HG03439 (cell line): ENCODE measurements around the gene CTIF.

Experiments
- ATAC-seq: cut with Tn5 transposase; IDR thresholded peaks from one replicate; pipeline ENCODE4 v1.9.1; 2021; ENCODE audit warnings: mild to moderate bottlenecking, moderate library complexity; ENCODE audit not compliant: unreplicated experiment

CTIF gene

GRCh38 chr18:48741866-48742265 is 203.0 kb downstream of the CTIF start:
- ATAC-seq, result no peak

DNA sequence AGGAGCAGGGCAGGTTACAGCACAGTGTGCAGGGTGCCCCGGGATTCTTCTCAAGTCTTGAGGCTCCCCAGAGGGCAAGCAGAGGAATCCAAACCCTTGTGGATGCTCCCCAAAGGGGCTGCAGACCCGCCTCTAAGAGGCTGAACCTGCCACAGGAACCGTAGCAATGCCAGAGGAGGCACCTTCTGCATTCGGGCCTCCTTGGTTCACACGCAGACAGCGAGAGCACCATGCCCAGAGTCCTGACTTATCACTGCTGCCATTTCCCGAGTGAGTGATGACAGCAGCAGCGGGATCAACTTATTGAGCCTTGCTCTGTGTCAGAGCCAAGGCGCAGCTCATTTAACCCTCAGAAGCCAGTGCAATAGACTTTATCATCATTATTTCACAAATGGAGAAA is 203.5 kb downstream of the CTIF start:
- ATAC-seq, result no peak

DNA sequence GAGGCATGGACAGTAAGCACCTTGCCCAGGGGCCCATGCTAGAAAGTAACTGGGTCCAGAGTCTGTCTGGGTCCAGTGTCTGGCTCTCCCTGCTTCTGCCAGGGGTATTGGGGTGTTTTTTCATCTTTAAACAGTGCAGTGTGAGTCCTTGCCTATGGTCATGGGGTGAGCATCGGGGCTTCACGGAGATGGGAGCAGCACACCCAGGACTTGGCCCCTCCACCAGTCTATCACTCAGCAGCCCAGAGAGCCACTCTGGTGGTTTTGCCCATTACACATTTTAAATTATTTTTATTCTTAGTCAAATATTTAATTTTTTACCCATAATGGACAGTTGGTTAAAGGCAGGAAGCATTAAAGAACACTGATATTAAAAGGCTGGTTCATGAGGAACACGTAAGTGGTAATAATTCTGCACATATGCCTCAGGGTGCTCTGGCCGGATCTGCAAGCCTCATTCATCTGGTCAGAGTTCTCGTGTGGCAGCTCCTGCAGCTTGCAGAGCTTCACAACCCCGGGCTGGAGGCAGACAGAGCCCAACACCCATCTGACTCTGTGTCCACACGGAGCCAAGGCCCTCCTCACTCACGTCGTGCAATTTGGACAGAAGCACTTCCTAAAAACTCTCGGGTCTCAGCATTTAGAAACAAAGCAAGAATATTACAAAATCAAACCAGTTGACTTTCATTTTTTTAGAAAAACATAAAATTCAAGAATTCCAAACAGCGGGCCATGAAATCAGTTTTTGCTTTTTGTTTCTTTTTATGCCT is 204.1 kb downstream of the CTIF start:
- no peak for ATAC-seq

GRCh38 chr18:48743886-48744285 is 205.1 kb downstream of the CTIF start:
- no peak for ATAC-seq

DNA sequence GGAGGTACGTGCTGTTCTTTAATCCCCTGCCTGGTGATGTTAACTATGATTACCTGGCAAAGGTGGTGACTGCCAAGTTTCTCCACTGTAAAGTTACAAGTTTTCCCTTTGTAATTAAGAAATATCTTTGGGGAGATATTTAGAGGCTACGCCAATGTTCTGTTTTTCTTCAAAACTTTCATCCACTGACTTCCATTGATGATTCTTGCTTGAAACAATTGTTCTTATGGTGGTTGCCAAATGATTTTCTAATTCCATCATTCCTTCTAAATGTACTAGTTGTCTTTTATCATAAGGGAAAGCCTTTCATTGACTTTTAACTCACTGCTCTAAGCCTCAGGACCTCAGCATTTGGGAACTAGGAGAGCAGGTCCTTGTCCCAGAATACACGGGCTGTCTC is 206.5 kb downstream of the CTIF start:
- ATAC-seq, result no peak

GRCh38 chr18:48749768-48750167 is 210.9 kb downstream of the CTIF start:
- no peak for ATAC-seq

- ATAC-seq, result no peak
Observed at GRCh38 chr18:48750485-48751175, 211.8 kb downstream of the CTIF start.

- no peak for ATAC-seq
Observed at GRCh38 chr18:48751727-48752468, 213.1 kb downstream of the CTIF start.

GRCh38 chr18:48752478-48752877 is 213.6 kb downstream of the CTIF start:
- no peak for ATAC-seq

DNA sequence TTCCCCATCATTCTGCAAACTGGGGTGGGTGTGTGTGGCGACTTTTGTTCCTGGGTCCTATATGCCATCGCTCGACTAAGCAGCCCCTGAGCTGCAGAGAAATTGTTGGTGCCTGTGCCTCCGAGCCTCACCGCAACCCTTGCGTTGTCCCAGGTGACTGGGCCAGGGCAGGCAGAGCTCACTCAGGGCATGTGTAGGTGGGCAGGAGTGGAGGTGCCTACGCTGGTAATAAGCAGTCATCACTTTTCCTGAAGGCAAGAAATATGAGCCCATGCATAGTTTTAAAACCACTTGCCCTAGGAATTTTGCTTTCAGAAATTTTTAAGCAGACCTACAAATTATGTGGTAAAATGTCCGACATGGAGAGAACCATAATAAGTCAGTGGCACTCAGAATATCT is 214.1 kb downstream of the CTIF start:
- ATAC-seq, result no peak

DNA sequence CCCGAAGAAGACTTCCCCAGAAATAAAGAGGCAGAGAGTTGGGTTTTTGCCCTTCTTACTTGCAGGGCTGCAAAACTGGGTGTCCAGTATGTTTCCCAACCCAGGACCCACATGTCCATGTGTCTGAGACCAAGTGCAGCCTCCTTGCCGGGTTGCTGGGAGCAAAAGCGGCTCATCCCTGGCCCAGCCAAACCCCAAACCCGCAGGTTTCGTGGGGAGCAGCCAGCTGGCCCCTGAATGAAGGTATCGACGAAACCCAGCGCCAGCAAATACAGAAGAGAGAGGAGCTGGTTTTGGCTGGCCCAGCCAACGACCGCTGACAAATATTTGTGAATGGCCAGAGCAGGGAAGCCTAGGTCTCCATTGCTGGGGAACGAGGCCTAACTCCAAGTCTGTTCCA is 214.9 kb downstream of the CTIF start:
- no peak for ATAC-seq

DNA sequence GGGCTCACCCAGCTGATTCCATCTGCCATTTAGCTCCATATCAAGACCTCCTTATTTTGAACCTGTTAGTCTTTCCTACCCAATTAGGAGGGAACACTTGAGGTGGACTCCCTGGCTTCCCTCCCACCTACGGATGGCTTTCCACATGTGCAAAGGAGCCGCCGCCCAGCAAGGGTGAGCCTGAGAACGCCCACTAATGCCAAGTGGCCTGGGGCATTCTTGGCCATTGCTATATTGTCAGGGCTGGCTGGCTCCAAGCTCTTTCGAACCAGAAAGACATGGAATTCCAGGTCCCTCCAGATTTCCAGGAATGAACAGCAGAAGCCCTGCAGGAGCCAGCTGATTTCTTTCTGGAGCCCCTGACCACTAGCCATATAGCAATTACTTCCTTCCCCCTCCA is 215.7 kb downstream of the CTIF start:
- no peak for ATAC-seq

- no peak for ATAC-seq
Observed at GRCh38 chr18:48754993-48755473, 216.2 kb downstream of the CTIF start.

DNA sequence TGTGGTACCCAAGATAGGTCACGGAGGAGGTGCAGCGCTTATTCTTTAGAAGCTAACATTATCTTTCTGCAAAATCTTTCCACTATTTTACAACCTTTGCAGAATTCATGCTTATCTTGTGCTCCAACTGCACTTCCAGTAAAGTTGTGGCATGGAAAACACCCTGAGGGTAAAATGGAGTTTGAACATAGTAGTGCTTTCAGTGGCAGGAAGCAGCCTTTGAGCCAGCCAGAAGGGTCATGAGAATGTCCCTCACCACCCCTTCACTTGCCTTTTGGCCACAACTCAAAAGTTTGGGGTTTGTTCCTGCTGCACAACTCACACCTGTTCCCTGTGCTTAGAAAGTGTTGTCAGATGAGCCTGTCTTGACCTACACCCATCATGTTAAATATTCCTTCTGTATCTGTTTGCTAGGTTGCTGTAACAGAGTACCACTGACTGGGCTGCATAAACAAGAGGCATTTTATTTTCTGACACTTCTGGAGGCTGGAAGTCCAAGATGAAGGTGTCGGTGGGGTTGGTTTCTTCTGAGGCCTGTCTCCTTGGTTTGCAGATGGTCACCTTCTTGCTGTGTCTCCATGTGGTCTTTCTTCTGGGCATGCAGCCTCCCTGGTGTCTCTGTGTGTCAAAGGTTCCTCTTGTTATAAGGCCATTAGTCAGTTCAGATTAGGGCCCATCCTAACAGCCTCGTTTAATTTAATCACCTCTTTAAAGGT is 217.8 kb downstream of the CTIF start:
- no peak for ATAC-seq

GRCh38 chr18:48757367-48757766 is 218.5 kb downstream of the CTIF start:
- no peak for ATAC-seq

GRCh38 chr18:48757906-48758305 is 219.1 kb downstream of the CTIF start:
- ATAC-seq, result no peak

- ATAC-seq, result no peak
Observed at GRCh38 chr18:48761582-48761981, 222.8 kb downstream of the CTIF start.

DNA sequence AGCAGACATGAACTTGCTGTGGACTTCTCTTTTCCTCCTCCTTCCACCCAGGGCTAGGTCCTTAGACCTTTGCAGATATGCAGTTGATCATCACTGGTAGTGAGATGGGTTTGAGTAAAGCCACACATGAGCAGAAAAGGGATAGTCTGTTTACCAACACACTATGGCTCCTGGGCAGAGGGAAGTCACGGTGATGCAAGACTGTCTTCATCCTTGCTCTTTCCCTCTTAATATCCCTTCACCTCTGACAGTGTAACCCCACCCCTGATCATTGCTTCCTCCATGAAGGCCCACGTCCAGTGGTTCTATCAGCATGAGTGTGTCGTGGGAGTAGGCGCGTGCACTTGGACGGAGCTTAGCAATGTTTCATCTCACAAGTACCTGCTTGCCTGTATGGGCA is 223.2 kb downstream of the CTIF start:
- no peak for ATAC-seq

- ATAC-seq, result no peak
Observed at GRCh38 chr18:48762836-48763718, 224.2 kb downstream of the CTIF start.

GRCh38 chr18:48763719-48764100 is 224.9 kb downstream of the CTIF start:
- no peak for ATAC-seq
